Measurements from ENCODE around the gene ZMIZ1.

GRCh38 chr10:79060641-79061255 lies 8.0 kb upstream of the ZMIZ1 start:
- TF ChIP-seq CTCF (IDR thresholded peaks at IDR 0.05) (no peak), POLR2A (IDR thresholded peaks at IDR 0.05) (no peak)

All from adrenal gland (tissue), 5 donors.